GM19438 (cell line): ENCODE results near the gene MICAL3.
"Not testable (repeated sequence)": the region's sequence is repeated elsewhere in the genome, so short reads cannot be mapped to it uniquely, and the experiment has no call there.

ENCODE experiments used
- ATAC-seq: cut with Tn5 transposase; IDR thresholded peaks from one replicate; pipeline ENCODE4 v1.9.1; 2021; ENCODE audit warnings: low read depth; ENCODE audit not compliant: unreplicated experiment

MICAL3 gene

GRCh38 chr22:17897426-17897825 is 126.9 kb downstream of the MICAL3 start:
- no peak for ATAC-seq

DNA sequence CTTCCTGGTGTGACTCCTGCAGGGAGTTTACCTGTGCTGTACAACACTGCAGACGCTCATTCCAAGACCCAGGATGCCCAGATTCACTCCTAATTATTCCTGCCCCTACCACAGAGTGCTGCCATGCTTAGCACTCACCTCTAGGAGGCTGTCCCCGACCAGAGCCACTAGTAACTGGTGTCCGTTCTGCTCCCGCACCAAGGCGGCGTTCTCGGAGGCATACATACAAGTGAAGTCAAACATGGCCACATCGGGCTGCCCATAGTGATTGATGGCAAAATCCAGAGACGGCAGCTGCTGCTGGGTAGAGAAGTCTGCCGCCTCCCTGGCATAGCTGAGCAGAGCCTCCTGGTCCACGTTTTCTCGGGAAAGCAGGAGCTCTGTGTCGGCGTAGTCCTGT is 127.8 kb downstream of the MICAL3 start:
- ATAC-seq = no peak

DNA sequence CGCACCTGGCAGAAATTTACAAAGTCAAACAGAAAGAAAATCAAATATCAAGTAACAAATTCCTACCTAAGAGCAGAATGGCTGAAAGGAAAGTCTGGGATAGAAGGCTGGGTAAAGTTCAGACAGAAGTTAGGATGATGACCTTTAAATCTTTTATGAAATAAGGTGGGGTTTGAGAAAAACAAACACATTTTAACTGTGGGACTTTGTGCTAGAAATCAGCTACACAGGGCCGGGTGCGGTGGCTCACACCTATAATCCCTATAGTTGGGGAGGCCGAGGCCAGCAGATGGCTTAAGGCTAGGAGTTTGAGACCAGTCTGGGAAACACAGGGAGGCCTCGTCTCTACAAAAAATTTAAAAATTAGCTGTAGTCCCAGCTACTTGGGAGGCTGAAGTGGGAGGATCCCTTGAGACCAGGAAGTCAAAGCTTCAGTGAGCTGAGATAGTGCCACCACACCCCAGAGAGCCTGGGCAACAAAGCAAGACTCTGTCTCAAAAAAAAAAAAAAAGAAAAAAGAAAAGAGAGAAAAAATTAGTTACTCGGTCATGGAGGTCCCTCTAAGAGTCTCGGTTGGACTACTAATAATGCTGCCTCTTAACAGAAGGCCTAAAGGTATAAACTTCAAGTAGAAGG is 130.3 kb downstream of the MICAL3 start:
- no peak for ATAC-seq

DNA sequence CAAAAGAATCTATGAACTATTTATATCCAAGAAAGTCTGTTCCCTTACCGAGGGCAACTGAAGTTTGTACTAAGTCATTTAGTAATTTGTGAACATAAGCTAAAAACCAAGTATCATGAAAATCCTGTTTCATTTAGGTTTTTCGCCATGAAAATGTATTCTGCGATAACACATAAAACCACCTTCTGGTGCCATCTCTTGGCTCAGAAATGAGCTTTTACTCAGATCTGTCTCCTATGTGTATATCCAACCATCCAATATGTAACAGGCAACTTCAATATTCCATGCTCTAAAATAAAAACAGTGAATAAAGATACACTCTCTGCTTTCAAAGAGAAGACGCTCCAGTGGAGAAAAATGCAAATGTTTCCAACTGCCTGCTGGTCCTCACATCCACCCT is 132.0 kb downstream of the MICAL3 start:
- ATAC-seq = no peak

DNA sequence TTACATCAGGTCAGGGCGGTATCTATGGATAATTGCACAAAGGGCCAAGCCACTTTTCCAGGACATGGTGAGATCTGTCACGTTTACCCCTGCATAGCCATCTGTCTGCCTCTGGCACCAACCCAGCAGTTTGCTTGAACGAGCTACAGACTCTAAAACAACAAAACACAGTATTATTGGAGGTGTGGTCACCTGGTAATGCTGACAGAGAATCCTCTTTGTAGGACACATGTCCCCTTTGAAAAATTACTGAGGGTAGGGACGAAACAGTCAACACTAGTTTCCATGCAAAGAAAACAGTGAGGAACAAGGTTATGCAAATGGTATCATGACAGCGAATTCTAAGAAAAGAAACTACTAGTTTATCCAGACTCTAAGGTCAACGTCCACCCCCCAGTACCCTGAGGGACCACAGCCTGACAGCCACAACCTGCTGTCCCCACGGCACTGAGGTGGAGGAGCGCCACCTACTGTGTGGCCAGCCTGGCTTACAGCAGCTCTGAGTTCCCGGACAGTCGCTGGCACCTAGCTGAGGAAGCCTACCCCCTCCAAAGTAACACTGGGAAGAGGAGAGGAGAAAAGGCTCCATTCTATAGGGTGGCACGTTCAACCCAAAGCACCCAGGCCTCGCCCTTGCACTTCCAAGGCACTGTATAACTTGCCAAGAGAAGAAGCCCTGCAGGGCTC is 132.7 kb downstream of the MICAL3 start:
- no peak for ATAC-seq

GRCh38 chr22:17890892-17891291 is 133.5 kb downstream of the MICAL3 start:
- no peak for ATAC-seq

GRCh38 chr22:17890245-17890671 is 134.1 kb downstream of the MICAL3 start:
- no peak for ATAC-seq

DNA sequence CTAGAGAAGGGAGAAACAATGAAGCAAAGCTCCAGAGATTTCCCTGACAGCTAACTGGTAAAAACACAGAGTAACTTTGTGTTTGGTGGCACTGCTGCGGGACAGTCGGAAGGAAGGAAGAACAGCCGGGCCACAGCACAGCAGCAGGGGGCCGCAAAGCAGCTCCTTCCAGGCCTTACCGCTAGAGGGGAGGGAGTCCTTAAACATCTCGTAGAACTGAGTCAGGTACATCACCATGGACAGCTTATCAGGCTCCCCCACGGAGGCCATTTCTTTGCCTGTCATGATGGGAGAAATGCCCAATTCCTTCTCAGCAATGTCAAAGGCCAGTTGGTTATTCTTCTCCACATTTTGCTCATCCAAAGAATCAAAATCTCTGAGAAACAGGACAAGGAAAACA is 135.5 kb downstream of the MICAL3 start:
- no peak for ATAC-seq

DNA sequence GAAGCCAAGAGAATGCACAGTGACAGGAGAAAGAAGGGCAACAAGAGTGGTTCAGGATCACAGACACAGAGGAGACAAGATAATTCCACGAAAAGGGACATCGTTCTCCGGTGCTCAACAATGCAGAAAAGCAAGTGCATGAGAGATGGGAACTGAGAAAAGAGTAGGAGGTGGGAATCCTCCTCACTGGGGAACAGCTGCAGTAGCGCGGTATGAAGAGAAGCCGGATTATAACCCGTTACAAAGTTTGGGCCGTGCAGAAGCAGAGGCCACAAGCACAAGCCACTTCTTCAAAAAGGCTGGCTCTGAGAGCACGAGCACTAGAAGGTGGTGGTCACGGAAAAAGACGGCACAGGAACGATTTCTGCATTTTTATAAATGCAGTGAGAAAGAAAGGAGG is 135.9 kb downstream of the MICAL3 start:
- ATAC-seq = no peak

DNA sequence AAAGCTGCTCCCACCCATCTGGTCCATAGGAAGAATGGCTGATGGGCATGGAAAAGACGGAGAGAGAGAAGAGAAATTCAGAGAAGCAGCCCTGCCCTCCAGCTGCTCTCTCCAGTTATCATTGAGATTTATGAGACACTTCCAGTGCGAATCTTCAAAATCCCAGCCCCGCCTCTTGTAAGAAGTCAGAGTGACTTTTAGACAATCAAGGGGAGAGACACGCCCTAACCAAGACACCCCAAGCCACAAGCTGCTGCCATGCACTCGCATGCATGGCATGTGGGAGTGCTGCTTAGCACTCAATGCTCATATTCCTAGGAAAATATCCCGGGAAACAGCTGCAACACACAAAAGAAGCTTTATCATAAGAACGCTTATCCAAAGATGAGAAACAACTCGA is 139.5 kb downstream of the MICAL3 start:
- ATAC-seq = no peak

DNA sequence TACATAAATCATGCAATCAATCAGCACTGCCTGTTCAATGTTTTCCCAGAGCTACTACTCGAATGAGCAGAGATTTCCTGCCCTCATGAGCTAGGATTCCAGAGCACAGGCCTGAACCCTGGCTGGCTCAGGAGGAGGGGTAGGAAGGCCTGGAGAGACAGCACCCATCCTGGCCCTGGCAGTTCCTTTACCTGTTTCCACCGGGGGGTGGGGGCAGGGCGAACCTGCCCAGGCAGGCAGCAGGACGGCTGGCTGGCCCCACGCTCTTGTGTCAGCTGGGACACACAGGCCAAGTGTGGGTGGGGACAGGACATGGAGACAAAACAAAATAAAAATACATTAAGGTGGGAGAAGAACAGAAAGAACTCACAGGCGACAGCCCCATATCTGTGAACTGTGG is 140.3 kb downstream of the MICAL3 start:
- ATAC-seq = no peak

- ATAC-seq = no peak
Observed at GRCh38 chr22:17883356-17883755, 141.0 kb downstream of the MICAL3 start.

- ATAC-seq = no peak
Observed at GRCh38 chr22:17882727-17883126, 141.6 kb downstream of the MICAL3 start.

- ATAC-seq = no peak
Observed at GRCh38 chr22:17882162-17882561, 142.2 kb downstream of the MICAL3 start.

DNA sequence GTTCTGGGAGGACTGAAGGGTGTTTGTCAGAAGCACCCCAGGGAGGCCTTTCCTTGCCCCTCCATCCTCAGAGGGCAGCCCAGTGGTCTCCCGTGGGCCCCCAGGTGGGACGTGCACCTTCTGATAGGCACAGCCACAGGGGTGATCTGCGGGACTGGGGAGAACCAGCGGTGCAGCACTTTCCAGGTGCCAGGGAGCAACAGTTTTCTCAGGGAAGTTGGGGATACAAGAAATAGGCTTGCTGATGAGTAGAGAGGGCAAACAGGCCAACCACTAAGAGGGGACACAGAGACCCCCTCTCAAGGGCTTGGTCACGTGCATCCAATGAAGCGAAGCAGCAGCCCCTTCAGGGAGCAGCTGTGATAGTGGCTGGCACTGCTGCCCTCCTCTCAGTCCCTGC is 143.0 kb downstream of the MICAL3 start:
- no peak for ATAC-seq

DNA sequence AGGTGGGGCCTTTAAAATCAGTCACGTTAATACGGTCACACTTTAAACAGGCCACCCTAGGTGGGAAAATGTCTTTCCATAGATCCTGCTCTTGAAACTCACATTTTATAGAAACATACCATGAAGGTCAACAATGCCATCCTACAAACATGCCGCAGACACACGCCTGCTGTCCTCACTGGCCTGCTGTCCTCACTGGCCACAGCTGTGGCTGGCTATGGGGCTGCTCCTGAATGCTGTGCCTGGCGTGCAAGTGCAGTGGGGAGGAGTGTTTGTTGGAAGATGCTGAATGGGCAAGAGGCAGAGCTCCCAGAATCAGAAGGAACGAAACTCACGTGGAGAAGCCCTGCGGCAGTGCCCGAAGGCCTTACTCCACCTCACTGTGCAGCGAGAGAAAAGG is 143.9 kb downstream of the MICAL3 start:
- no peak for ATAC-seq

GRCh38 chr22:17880020-17880419 is 144.3 kb downstream of the MICAL3 start:
- no peak for ATAC-seq

DNA sequence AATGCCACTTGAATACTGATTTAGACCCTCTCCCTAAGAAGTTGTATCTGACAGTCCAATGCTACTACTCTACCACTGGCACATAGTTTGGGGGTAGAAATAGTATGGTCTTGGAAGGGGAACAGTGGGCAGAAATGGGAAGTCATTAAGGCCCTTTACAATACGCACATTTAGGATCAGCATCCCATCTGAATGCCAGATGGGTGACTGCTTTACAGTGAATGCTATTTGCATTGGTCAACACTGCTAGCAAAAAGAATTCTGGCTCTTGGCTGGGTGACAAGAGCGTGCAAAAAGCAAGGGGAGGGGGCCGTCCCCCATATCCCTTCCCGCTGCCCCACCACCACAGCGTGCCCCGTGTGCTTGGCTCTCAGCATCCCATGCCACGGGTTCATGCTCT is 145.4 kb downstream of the MICAL3 start:
- ATAC-seq = no peak

GRCh38 chr22:17878186-17878694 is 146.1 kb downstream of the MICAL3 start:
- ATAC-seq = no peak

DNA sequence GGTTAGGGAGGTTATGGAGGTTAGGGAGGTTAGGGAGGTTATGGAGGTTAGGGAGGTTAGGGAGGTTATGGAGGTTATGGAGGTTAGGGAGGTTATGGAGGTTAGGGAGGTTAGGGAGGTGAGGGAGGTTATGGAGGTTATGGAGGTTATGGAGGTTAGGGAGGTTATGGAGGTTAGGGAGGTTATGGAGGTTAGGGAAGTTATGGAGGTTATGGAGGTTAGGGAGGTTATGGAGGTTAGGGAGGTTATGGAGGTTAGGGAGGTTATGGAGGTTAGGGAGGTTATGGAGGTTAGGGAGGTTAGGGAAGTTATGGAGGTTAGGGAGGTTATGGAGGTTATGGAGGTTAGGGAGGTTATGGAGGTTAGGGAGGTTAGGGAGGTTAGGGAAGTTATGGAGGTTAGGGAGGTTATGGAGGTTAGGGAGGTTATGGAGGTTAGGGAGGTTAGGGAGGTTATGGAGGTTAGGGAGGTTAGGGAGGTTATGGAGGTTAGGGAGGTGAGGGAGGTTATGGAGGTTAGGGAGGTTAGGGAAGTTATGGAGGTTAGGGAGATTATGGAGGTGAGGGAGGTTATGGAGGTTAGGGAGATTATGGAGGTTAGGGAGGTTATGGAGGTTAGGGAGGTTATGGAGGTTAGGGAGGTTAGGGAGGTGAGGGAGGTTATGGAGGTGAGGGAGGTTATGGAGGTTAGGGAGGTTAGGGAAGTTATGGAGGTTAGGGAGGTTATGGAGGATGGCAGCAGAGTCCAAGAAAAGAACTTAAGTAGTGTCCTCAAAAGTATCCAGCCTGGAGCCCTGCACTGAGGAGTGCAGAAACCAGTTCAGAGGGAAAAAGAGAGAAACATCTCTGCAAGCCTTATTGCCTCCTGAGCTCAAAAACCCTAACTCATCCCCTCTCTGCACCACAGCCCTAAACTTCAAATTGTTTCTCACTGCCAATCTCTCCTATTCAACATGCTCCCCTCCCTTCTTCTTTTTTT is 147.2 kb downstream of the MICAL3 start:
- ATAC-seq = not testable (repeated sequence)

GRCh38 chr22:17876306-17876831 is 148.0 kb downstream of the MICAL3 start:
- ATAC-seq = no peak
